Activated CD8-positive, alpha-beta T cell treated with anti-CD3 and anti-CD28 coated beads for 36 hours (primary cell): ENCODE measurements around the gene CLDN16. TPM values are rescaled to one million over a fixed set of nuclear protein-coding genes. Genes with fewer than 3 reads are reported as not detected.

ENCODE experiments used
- ATAC-seq: fragments of 200-7000 bp; cut with Tn5 transposase; one replicate; pipeline ENCODE4 v1.10.0; 2021; ENCODE audit warnings: mild to moderate bottlenecking, moderate library complexity
- CTCF ChIA-PET: fragments of 350-600 bp; sonication (Branson Sonifier 250); formaldehyde crosslinking; loops from one replicate; lab custom pipeline; 2021; ENCODE audit warnings: antibody characterized with exemption; lab: Charles Lee
- POLR2A ChIA-PET: fragments of 350-600 bp; sonication (Branson Sonifier 250); formaldehyde crosslinking; loops from one replicate; lab custom pipeline; 2021; ENCODE audit warnings: antibody characterized with exemption; lab: Charles Lee
- DNase-seq: peaks from one replicate; pipeline ENCODE4 v3.0.0-alpha.2; 2020
- H3K27ac Mint-ChIP-seq: one replicate; pipeline ENCODE4 v1.8.0; 2021; ENCODE audit warnings: mild to moderate bottlenecking, mixed read lengths
- H3K27me3 Mint-ChIP-seq: one replicate; pipeline ENCODE4 v1.8.0; 2021; ENCODE audit warnings: mixed read lengths
- H3K36me3 Mint-ChIP-seq: one replicate; pipeline ENCODE4 v1.8.0; 2021; ENCODE audit warnings: low read depth, mixed read lengths
- H3K4me1 Mint-ChIP-seq: one replicate; pipeline ENCODE4 v1.8.0; 2021; ENCODE audit warnings: low read depth, mixed read lengths
- H3K4me3 Mint-ChIP-seq: one replicate; pipeline ENCODE4 v1.8.0; 2021; ENCODE audit warnings: mild to moderate bottlenecking, moderate library complexity, mixed read lengths
- H3K9me3 Mint-ChIP-seq: one replicate; pipeline ENCODE4 v1.8.0; 2021; ENCODE audit warnings: mixed read lengths
- intact Hi-C: fragments of 100-400 bp; cut with micrococcal nuclease; formaldehyde crosslinking; loops from one replicate; pipeline ENCODE4 v1.10.0; 2022
- total RNA-seq, 2 experiments: library from RNA; stranded (reverse); gene quantifications; one replicate each; pipeline ENCODE4 v1.2.3, GENCODE V29; 2021
- TF ChIP-seq, protein P1 (sequence below): fragments of 200-600 bp; IDR thresholded peaks from one replicate; pipeline ENCODE4 v1.8.0; 2022; ENCODE audit warnings: antibody characterized with exemption, mild to moderate bottlenecking

CLDN16 gene
- total RNA-seq, 2 experiments from 2014 or later = not detected

DNA sequence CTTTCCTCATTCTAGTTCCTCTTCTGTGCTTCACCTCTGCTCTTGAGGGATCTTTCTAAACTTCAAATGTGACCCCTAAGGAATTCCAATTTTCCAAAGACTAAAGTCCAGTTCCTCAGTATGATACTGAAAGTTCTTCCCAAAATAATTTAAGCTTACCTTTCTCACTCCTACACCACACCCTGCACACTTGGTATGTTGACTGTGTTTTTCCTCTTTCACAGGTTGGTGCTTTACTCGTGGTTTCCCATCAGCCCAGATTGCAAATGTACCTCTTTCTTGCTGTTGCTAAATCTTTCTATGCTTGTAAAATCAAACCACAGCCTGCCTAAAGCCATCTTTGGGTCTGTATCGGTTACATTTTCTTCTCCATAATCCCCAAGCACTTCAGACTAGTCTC, 30.5 kb upstream of the CLDN16 start:
- Mint-ChIP-seq H3K36me3 (no peaks in the 10 kb centered on the region), H3K9me3 (no peaks in the 10 kb centered on the region), H3K4me1 (no peaks in the 10 kb centered on the region), H3K27ac (no peak overlapping the region), H3K4me3 (no peak overlapping the region), H3K27me3 (peaks cover 13% of the 10 kb centered on the region)
- ChIA-PET CTCF (no interaction called here), POLR2A (no interaction called here)
- intact Hi-C loops = no loop called here
- ATAC-seq = no peak
- TF ChIP-seq, protein P1, sequence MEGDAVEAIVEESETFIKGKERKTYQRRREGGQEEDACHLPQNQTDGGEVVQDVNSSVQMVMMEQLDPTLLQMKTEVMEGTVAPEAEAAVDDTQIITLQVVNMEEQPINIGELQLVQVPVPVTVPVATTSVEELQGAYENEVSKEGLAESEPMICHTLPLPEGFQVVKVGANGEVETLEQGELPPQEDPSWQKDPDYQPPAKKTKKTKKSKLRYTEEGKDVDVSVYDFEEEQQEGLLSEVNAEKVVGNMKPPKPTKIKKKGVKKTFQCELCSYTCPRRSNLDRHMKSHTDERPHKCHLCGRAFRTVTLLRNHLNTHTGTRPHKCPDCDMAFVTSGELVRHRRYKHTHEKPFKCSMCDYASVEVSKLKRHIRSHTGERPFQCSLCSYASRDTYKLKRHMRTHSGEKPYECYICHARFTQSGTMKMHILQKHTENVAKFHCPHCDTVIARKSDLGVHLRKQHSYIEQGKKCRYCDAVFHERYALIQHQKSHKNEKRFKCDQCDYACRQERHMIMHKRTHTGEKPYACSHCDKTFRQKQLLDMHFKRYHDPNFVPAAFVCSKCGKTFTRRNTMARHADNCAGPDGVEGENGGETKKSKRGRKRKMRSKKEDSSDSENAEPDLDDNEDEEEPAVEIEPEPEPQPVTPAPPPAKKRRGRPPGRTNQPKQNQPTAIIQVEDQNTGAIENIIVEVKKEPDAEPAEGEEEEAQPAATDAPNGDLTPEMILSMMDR = no peak
- DNase-seq = no peak

DNA sequence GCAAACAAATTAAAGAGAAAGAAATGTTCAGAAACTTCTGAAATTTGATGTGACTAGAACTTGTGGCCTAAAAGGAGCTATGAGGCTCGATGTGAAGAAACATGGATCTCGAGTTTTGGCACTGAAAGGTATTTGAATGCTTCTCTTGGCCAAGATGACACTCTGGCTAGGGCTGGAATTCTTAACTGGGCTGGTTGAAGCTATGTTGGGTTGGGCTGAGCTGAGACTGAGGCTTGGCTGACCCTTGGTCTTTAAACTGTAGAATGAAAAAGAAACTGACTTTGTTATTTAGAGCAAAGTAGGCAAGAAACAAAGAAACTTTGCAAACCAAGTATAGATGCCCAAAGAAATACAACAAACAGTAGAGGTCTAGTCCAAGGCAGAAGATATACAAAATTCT, 28.1 kb upstream of the CLDN16 start:
- intact Hi-C loops = no loop called here

DNA sequence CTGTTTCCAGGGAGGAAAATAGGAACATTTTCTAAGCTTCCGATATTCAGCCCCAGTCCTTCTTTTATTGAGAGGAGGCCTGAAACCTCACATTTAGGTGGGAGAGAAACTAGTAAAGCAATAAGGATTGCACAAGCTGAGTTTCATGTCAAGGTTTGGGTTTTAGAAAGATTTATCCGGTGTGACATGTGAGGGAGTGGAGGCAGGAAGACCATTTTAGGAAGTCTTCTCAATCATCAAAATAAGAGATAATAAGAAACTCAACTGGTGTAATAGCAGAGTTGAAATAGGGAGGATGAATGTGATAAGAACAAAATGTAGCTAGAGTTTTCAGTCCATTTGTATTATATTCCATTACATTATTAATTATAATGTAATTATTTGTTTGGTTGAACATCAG, 27.7 kb upstream of the CLDN16 start:
- TF ChIP-seq, protein P1 = no peak
- CTCF ChIA-PET = interaction anchor here (0.9 to 2.3 kb wide), 3 partner anchors 10 to 399 kb away, joined by 3 to 7 read pairs (median 3); no protein-coding TSS in a partner anchor
- Mint-ChIP-seq H3K9me3 (no peaks in the 10 kb centered on the region), H3K27me3 (peaks cover 10% of the 10 kb centered on the region), H3K4me3 (no peak overlapping the region), H3K27ac (no peak overlapping the region), H3K4me1 (no peaks in the 10 kb centered on the region), H3K36me3 (no peaks in the 10 kb centered on the region)
- ATAC-seq = no peak
- DNase-seq = no peak
- POLR2A ChIA-PET = no interaction called here
- intact Hi-C loops = no loop called here

More for the DNA sequence above, 28.1 kb upstream of the CLDN16 start:
- DNase-seq = no peak
- no peak overlapping the region for H3K27ac Mint-ChIP-seq
- ATAC-seq = no peak
- H3K27me3 Mint-ChIP-seq = peaks cover 10% of the 10 kb centered on the region
- H3K4me1 Mint-ChIP-seq = no peaks in the 10 kb centered on the region
- H3K36me3 Mint-ChIP-seq = no peaks in the 10 kb centered on the region
- H3K9me3 Mint-ChIP-seq = no peaks in the 10 kb centered on the region
- POLR2A ChIA-PET = no interaction called here
- CTCF ChIA-PET = interaction anchor here (1.3 kb wide), 1 partner anchor 10 kb away, joined by 3 read pairs; no protein-coding TSS in a partner anchor
- H3K4me3 Mint-ChIP-seq = no peak overlapping the region
- TF ChIP-seq, protein P1 = no peak

DNA sequence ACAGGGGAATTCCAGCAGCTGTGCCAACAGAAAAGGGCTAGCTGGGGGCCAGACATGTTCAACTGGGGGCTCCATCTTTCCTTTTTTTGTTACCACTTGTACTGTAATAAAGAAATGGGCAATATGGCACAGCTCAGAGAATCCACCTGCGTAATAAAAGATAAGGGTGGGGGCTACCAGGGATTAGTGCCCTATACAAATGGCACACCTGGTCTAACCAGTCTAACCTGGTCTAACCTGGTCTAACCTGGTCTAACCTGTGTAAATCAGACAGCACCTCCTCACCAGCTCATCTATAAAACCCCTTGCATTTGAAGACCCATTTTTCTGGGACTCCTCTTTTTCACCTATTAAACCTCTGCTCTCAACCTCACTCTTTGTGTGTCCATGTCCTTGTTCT, 26.2 kb upstream of the CLDN16 start:
- CTCF ChIA-PET = interaction anchor here (0.6 to 2.3 kb wide), 3 partner anchors 11 to 136 kb away, joined by 3 to 7 read pairs (median 3); no protein-coding TSS in a partner anchor

DNA sequence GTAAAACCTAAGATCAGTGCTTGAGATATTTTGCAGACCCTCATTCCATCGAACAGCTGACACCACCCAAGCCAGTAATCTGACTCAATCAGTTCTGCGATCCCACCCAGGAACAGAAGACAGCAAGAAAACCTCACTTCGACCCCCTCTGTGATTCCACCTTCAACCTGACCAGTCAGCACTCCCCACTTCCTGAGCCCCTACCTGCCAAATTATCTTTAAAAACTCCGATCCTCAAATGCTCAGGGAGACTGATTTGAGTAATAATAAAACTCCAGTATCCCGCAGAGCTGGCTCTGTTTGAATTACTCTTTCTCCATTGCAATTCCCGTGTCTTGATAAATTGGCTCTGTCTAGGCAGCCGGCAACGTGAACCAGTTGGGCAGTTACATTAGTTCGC, 25.7 kb upstream of the CLDN16 start:
- Mint-ChIP-seq H3K27me3 (peaks cover 10% of the 10 kb centered on the region), H3K36me3 (no peaks in the 10 kb centered on the region), H3K4me3 (no peak overlapping the region), H3K4me1 (no peaks in the 10 kb centered on the region), H3K9me3 (no peaks in the 10 kb centered on the region), H3K27ac (no peak overlapping the region)
- intact Hi-C loops = no loop called here
- CTCF ChIA-PET = interaction anchor here (2.3 kb wide), 1 partner anchor 11 kb away, joined by 7 read pairs; no protein-coding TSS in a partner anchor
- POLR2A ChIA-PET = no interaction called here
- TF ChIP-seq, protein P1 = no peak
- DNase-seq (no peak), ATAC-seq (no peak)

More for the DNA sequence above, 26.2 kb upstream of the CLDN16 start:
- Mint-ChIP-seq H3K9me3 (no peaks in the 10 kb centered on the region), H3K27me3 (peaks cover 10% of the 10 kb centered on the region), H3K27ac (no peak overlapping the region), H3K4me1 (no peaks in the 10 kb centered on the region), H3K36me3 (no peaks in the 10 kb centered on the region), H3K4me3 (no peak overlapping the region)
- TF ChIP-seq, protein P1 = no peak
- ATAC-seq = no peak
- no peak for DNase-seq
- POLR2A ChIA-PET = no interaction called here
- intact Hi-C loops = no loop called here
